GM23338 (cell line): ENCODE data around the gene ALDH1A1. TPM values are rescaled to one million over a fixed set of nuclear protein-coding genes. Genes with fewer than 3 reads are reported as not detected.

Experiments
- ATAC-seq: fragments of 200-7000 bp; cut with Tn5 transposase; 3 replicates; pipeline ENCODE4 v1.9.1; 2020
- DNase-seq: peaks from one replicate; pipeline ENCODE4 v3.0.0-alpha.2; 2015; ENCODE audit warnings: low spot score
- H2AFZ ChIP-seq: fragments of 200-600 bp; sonication (generic); 2 replicates; pipeline ENCODE4 v1.8.0; 2016; ENCODE audit warnings: antibody characterized with exemption, mild to moderate bottlenecking, moderate library complexity
- H3F3A ChIP-seq: fragments of 200-600 bp; sonication (generic); replicated peaks from 2 replicates; pipeline ENCODE4 v1.8.0; 2017; ENCODE audit warnings: antibody characterized with exemption, mixed run types, low read depth
- H3K27ac ChIP-seq: fragments of 200-600 bp; sonication (generic); 2 replicates; pipeline ENCODE4 v1.6.1; 2016; ENCODE audit warnings: low read depth
- H3K27me3 ChIP-seq: fragments of 200-600 bp; sonication (generic); 2 replicates; pipeline ENCODE4 v1.8.0; 2016; ENCODE audit warnings: mild to moderate bottlenecking, mixed run types, moderate library complexity; ENCODE audit not compliant: insufficient read depth
- H3K36me3 ChIP-seq: fragments of 200-600 bp; sonication (generic); 2 replicates; pipeline ENCODE4 v1.8.0; 2016; ENCODE audit warnings: mild to moderate bottlenecking; ENCODE audit not compliant: insufficient read depth
- H3K4me1 ChIP-seq: fragments of 200-600 bp; sonication (generic); 2 replicates; pipeline ENCODE4 v1.8.0; 2016; ENCODE audit warnings: mild to moderate bottlenecking, moderate library complexity; ENCODE audit not compliant: insufficient read depth
- H3K4me2 ChIP-seq: fragments of 200-600 bp; sonication (generic); 2 replicates; pipeline ENCODE4 v1.7.1; 2017; ENCODE audit warnings: mixed run types
- H3K4me3 ChIP-seq: fragments of 200-600 bp; sonication (generic); 2 replicates; pipeline ENCODE4 v1.6.1; 2016; ENCODE audit warnings: mixed run types
- H3K79me2 ChIP-seq: fragments of 200-600 bp; sonication (generic); replicated peaks from 2 replicates; pipeline ENCODE4 v1.8.0; 2017; ENCODE audit warnings: mild to moderate bottlenecking; ENCODE audit not compliant: insufficient read depth
- H3K9me2 ChIP-seq: fragments of 200-600 bp; sonication (generic); 2 replicates; pipeline ENCODE4 v1.8.0; 2017; ENCODE audit not compliant: insufficient read depth
- H4K20me1 ChIP-seq: fragments of 200-600 bp; sonication (generic); replicated peaks from 2 replicates; pipeline ENCODE4 v1.8.0; 2017; ENCODE audit warnings: mild to moderate bottlenecking; ENCODE audit not compliant: insufficient read depth
- H3K27ac Mint-ChIP-seq: 2 replicates; pipeline ENCODE4 v1.8.0; 2020; ENCODE audit warnings: inconsistent platforms, mild to moderate bottlenecking, moderate library complexity, mixed read lengths
- H3K27me3 Mint-ChIP-seq: 3 replicates; pipeline ENCODE4 v1.8.0; 2022; ENCODE audit warnings: low read depth, mild to moderate bottlenecking, moderate library complexity, mixed read lengths, inconsistent platforms; ENCODE audit not compliant: insufficient read depth, poor library complexity
- H3K36me3 Mint-ChIP-seq: 3 replicates; pipeline ENCODE4 v1.8.0; 2021; ENCODE audit warnings: low read depth, mild to moderate bottlenecking, inconsistent platforms, moderate library complexity, mixed read lengths
- H3K4me1 Mint-ChIP-seq: 3 replicates; pipeline ENCODE4 v1.8.0; 2020; ENCODE audit warnings: mild to moderate bottlenecking, inconsistent platforms, mixed read lengths
- H3K4me3 Mint-ChIP-seq: 3 replicates; pipeline ENCODE4 v1.8.0; 2021; ENCODE audit warnings: moderate library complexity, mild to moderate bottlenecking, inconsistent platforms, mixed read lengths
- H3K9me3 Mint-ChIP-seq: 3 replicates; pipeline ENCODE4 v1.8.0; 2020; ENCODE audit warnings: moderate library complexity, mild to moderate bottlenecking, inconsistent platforms, mixed read lengths
- CREB1 ChIP-seq: fragments of 250-450 bp; sonication (Bioruptor Pico); IDR thresholded peaks from 2 replicates; pipeline ENCODE4 v1.5.0; 2020; ENCODE audit warnings: low read depth, mild to moderate bottlenecking, moderate library complexity
- EZH2phosphoT487 ChIP-seq: fragments of 200-600 bp; sonication (generic); IDR thresholded peaks from one replicate; pipeline ENCODE4 v1.8.1; 2018; ENCODE audit warnings: antibody characterized with exemption; ENCODE audit not compliant: unreplicated experiment
- JUNB ChIP-seq: IDR thresholded peaks from one replicate; pipeline ENCODE4 v1.6.1; 2016; ENCODE audit warnings: antibody characterized with exemption; ENCODE audit not compliant: unreplicated experiment
- NANOG ChIP-seq: IDR thresholded peaks from 2 replicates; pipeline ENCODE4 v1.6.1; 2016; ENCODE audit warnings: antibody characterized with exemption, borderline replicate concordance
- STAT1 ChIP-seq: IDR thresholded peaks from one replicate; pipeline ENCODE4 v1.6.1; 2016; ENCODE audit warnings: antibody characterized with exemption; ENCODE audit not compliant: unreplicated experiment
- ZNF331 ChIP-seq: fragments of 250-450 bp; sonication (Bioruptor Pico); IDR thresholded peaks from 2 replicates; pipeline ENCODE4 v1.5.0; 2020; ENCODE audit warnings: low read depth, mild to moderate bottlenecking, moderate library complexity
- polyA plus RNA-seq: library from polyadenylated mRNA; unstranded; fragments of >200 nt; fragmentation: Nextera tagmentation; extraction: Ambion mirVana; gene quantifications from 2 replicates; pipeline ENCODE4 v1.2.1, GENCODE V29; 2016
- total RNA-seq: library from RNA; depleted of rRNA; stranded (reverse); fragments of >200 nt; shearing (Covaris generic); gene quantifications from 2 replicates; pipeline ENCODE4 v1.2.3, GENCODE V29; 2014
- TF ChIP-seq, protein P1 (sequence below): fragments of 250-450 bp; sonication (Bioruptor Pico); IDR thresholded peaks from 2 replicates; pipeline ENCODE4 v1.5.0; 2020; ENCODE audit warnings: mild to moderate bottlenecking, moderate library complexity
- TF ChIP-seq, protein P2 (sequence below): IDR thresholded peaks from 2 replicates; pipeline ENCODE4 v1.6.1; 2016; ENCODE audit warnings: antibody characterized with exemption
- TF ChIP-seq, protein P3 (sequence below): IDR thresholded peaks from one replicate; pipeline ENCODE4 v1.6.1; 2018; ENCODE audit warnings: antibody characterized with exemption; ENCODE audit not compliant: unreplicated experiment

The ALDH1A1 gene
- total and polyA plus RNA-seq, 2 experiments from 2014 or later, result 2.1 to 3.4 TPM

DNA sequence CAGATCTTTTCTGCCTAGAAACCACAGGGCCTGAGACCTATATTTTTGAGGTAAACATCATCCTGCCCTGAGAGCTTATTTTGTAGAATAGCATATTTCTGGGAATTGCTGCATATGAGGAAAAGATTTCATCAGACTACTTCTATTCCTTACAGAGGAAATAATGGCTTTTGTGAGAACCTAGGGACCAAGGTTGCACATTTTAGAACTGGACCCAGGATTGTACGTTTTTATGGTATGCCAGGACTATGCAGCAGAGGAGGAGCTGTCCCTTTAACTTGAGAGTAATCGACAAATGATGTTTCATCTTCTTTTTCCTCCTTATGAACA is 2.2 kb upstream of the ALDH1A1 start:
- H3K27me3 Mint-ChIP-seq, result peaks cover 6% of the 10 kb centered on the region
- TF ChIP-seq ZNF331 (CRISPR knock-in tag) (no peak), EZH2phosphoT487 (no peak), JUNB (no peak), CREB1 (CRISPR knock-in tag) (no peak), NANOG (no peak), STAT1 (no peak)
- TF ChIP-seq, protein P1, sequence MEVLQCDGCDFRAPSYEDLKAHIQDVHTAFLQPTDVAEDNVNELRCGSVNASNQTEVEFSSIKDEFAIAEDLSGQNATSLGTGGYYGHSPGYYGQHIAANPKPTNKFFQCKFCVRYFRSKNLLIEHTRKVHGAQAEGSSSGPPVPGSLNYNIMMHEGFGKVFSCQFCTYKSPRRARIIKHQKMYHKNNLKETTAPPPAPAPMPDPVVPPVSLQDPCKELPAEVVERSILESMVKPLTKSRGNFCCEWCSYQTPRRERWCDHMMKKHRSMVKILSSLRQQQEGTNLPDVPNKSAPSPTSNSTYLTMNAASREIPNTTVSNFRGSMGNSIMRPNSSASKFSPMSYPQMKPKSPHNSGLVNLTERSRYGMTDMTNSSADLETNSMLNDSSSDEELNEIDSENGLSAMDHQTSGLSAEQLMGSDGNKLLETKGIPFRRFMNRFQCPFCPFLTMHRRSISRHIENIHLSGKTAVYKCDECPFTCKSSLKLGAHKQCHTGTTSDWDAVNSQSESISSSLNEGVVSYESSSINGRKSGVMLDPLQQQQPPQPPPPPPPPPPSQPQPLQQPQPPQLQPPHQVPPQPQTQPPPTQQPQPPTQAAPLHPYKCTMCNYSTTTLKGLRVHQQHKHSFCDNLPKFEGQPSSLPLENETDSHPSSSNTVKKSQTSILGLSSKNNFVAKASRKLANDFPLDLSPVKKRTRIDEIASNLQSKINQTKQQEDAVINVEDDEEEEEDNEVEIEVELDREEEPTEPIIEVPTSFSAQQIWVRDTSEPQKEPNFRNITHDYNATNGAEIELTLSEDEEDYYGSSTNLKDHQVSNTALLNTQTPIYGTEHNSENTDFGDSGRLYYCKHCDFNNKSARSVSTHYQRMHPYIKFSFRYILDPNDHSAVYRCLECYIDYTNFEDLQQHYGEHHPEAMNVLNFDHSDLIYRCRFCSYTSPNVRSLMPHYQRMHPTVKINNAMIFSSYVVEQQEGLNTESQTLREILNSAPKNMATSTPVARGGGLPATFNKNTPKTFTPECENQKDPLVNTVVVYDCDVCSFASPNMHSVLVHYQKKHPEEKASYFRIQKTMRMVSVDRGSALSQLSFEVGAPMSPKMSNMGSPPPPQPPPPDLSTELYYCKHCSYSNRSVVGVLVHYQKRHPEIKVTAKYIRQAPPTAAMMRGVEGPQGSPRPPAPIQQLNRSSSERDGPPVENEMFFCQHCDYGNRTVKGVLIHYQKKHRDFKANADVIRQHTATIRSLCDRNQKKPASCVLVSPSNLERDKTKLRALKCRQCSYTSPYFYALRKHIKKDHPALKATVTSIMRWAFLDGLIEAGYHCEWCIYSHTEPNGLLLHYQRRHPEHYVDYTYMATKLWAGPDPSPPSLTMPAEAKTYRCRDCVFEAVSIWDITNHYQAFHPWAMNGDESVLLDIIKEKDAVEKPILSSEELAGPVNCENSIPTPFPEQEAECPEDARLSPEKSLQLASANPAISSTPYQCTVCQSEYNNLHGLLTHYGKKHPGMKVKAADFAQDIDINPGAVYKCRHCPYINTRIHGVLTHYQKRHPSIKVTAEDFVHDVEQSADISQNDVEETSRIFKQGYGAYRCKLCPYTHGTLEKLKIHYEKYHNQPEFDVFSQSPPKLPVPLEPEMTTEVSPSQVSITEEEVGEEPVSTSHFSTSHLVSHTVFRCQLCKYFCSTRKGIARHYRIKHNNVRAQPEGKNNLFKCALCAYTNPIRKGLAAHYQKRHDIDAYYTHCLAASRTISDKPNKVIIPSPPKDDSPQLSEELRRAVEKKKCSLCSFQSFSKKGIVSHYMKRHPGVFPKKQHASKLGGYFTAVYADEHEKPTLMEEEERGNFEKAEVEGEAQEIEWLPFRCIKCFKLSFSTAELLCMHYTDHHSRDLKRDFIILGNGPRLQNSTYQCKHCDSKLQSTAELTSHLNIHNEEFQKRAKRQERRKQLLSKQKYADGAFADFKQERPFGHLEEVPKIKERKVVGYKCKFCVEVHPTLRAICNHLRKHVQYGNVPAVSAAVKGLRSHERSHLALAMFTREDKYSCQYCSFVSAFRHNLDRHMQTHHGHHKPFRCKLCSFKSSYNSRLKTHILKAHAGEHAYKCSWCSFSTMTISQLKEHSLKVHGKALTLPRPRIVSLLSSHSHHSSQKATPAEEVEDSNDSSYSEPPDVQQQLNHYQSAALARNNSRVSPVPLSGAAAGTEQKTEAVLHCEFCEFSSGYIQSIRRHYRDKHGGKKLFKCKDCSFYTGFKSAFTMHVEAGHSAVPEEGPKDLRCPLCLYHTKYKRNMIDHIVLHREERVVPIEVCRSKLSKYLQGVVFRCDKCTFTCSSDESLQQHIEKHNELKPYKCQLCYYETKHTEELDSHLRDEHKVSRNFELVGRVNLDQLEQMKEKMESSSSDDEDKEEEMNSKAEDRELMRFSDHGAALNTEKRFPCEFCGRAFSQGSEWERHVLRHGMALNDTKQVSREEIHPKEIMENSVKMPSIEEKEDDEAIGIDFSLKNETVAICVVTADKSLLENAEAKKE (CRISPR knock-in tag), result no peak
- TF ChIP-seq, protein P2, sequence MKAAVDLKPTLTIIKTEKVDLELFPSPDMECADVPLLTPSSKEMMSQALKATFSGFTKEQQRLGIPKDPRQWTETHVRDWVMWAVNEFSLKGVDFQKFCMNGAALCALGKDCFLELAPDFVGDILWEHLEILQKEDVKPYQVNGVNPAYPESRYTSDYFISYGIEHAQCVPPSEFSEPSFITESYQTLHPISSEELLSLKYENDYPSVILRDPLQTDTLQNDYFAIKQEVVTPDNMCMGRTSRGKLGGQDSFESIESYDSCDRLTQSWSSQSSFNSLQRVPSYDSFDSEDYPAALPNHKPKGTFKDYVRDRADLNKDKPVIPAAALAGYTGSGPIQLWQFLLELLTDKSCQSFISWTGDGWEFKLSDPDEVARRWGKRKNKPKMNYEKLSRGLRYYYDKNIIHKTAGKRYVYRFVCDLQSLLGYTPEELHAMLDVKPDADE, result no peak
- TF ChIP-seq, protein P3, sequence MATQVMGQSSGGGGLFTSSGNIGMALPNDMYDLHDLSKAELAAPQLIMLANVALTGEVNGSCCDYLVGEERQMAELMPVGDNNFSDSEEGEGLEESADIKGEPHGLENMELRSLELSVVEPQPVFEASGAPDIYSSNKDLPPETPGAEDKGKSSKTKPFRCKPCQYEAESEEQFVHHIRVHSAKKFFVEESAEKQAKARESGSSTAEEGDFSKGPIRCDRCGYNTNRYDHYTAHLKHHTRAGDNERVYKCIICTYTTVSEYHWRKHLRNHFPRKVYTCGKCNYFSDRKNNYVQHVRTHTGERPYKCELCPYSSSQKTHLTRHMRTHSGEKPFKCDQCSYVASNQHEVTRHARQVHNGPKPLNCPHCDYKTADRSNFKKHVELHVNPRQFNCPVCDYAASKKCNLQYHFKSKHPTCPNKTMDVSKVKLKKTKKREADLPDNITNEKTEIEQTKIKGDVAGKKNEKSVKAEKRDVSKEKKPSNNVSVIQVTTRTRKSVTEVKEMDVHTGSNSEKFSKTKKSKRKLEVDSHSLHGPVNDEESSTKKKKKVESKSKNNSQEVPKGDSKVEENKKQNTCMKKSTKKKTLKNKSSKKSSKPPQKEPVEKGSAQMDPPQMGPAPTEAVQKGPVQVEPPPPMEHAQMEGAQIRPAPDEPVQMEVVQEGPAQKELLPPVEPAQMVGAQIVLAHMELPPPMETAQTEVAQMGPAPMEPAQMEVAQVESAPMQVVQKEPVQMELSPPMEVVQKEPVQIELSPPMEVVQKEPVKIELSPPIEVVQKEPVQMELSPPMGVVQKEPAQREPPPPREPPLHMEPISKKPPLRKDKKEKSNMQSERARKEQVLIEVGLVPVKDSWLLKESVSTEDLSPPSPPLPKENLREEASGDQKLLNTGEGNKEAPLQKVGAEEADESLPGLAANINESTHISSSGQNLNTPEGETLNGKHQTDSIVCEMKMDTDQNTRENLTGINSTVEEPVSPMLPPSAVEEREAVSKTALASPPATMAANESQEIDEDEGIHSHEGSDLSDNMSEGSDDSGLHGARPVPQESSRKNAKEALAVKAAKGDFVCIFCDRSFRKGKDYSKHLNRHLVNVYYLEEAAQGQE, result no peak
- no peaks in the 10 kb centered on the region for H3F3A ChIP-seq
- H2AFZ ChIP-seq, result no peak overlapping the region
- no peaks in the 10 kb centered on the region for H3K36me3 ChIP-seq
- H3K9me3 Mint-ChIP-seq, result peaks cover 19% of the 10 kb centered on the region
- H4K20me1 ChIP-seq, result no peaks in the 10 kb centered on the region
- no peaks in the 10 kb centered on the region for H3K27me3 ChIP-seq
- H3K4me1 Mint-ChIP-seq, result peaks cover 29% of the 10 kb centered on the region
- H3K9me2 ChIP-seq, result no peaks in the 10 kb centered on the region; the same call in 1 of the 2 replicates
- DNase-seq, result no peak
- no peak overlapping the region for H3K4me2 ChIP-seq
- H3K4me3 Mint-ChIP-seq, result no peak overlapping the region
- peaks cover 5% of the 10 kb centered on the region for H3K4me1 ChIP-seq
- no peak overlapping the region for H3K27ac Mint-ChIP-seq
- no peak overlapping the region for H3K27ac ChIP-seq
- no peak overlapping the region for H3K4me3 ChIP-seq
- no peaks in the 10 kb centered on the region for H3K79me2 ChIP-seq
- no peak for ATAC-seq
- peaks cover 19% of the 10 kb centered on the region for H3K36me3 Mint-ChIP-seq
